Measurements from ENCODE around the gene ACY1.

Gene ACY1

GRCh38 chr3:51962854-51963530, 20.3 kb upstream of the ACY1 start:
- in situ Hi-C loops (cut with MboI; ENCODE audit: low sequenced_read_pairs) = no loop called here

- in situ Hi-C loops (cut with MboI; ENCODE audit: low sequenced_read_pairs) = no loop called here
Observed at GRCh38 chr3:51963951-51964451, 19.3 kb upstream of the ACY1 start.

GRCh38 chr3:51964521-51964920, 18.8 kb upstream of the ACY1 start:
- in situ Hi-C loops (cut with MboI; ENCODE audit: low sequenced_read_pairs) = no loop called here

GRCh38 chr3:51966016-51966415, 17.3 kb upstream of the ACY1 start:
- in situ Hi-C loops (cut with MboI; ENCODE audit: low sequenced_read_pairs) = no loop called here

- in situ Hi-C loops (cut with MboI; ENCODE audit: low sequenced_read_pairs) = no loop called here
Observed at GRCh38 chr3:51966486-51966885, 16.8 kb upstream of the ACY1 start.

- in situ Hi-C loops (cut with MboI; ENCODE audit: low sequenced_read_pairs) = no loop called here
Observed at GRCh38 chr3:51966922-51967383, 16.4 kb upstream of the ACY1 start.

- in situ Hi-C loops (cut with MboI; ENCODE audit: low sequenced_read_pairs) = no loop called here
Observed at GRCh38 chr3:51967384-51968169, 15.8 kb upstream of the ACY1 start, which contains the start of gene PCBP4. Gene PCBP4 (minus strand): TSS chr3:51967454. CDS start chr3:51961240, 6,214 bp downstream.

- in situ Hi-C loops (cut with MboI; ENCODE audit: low sequenced_read_pairs) = no loop called here
Observed at GRCh38 chr3:51968170-51968775, 15.1 kb upstream of the ACY1 start.

GRCh38 chr3:51968883-51969678, 14.3 kb upstream of the ACY1 start:
- in situ Hi-C loops (cut with MboI; ENCODE audit: low sequenced_read_pairs) = no loop called here

- in situ Hi-C loops (cut with MboI; ENCODE audit: low sequenced_read_pairs) = no loop called here
Observed at GRCh38 chr3:51969841-51970240, 13.5 kb upstream of the ACY1 start.

- in situ Hi-C loops (cut with MboI; ENCODE audit: low sequenced_read_pairs) = no loop called here
Observed at GRCh38 chr3:51970606-51971300, 12.6 kb upstream of the ACY1 start.

GRCh38 chr3:51971350-51971749, 12.0 kb upstream of the ACY1 start:
- in situ Hi-C loops (cut with MboI; ENCODE audit: low sequenced_read_pairs) = no loop called here

- in situ Hi-C loops (cut with MboI; ENCODE audit: low sequenced_read_pairs) = no loop called here
Observed at GRCh38 chr3:51974277-51974962, 8.9 kb upstream of the ACY1 start.

GRCh38 chr3:51974963-51975851, 8.1 kb upstream of the ACY1 start, which contains the start of gene ABHD14A:
Gene ABHD14A (plus strand): TSS chr3:51975064. CDS start chr3:51975136, 72 bp downstream.
- in situ Hi-C loops (cut with MboI; ENCODE audit: low sequenced_read_pairs) = no loop called here

- in situ Hi-C loops (cut with MboI; ENCODE audit: low sequenced_read_pairs) = no loop called here
Observed at GRCh38 chr3:51975852-51976549, 7.3 kb upstream of the ACY1 start.

- in situ Hi-C loops (cut with MboI; ENCODE audit: low sequenced_read_pairs) = no loop called here
Observed at GRCh38 chr3:51977446-51978142, 5.7 kb upstream of the ACY1 start.

GRCh38 chr3:51978143-51978502, 5.2 kb upstream of the ACY1 start:
- in situ Hi-C loops (cut with MboI; ENCODE audit: low sequenced_read_pairs) = no loop called here

Data from hTERT RPE-1 (cell line).